Activated T-cell treated with anti-CD3 and anti-CD28 coated beads, Interleukin-2, amount 50 U/mL, for 4 hours (primary cell): Measurements from ENCODE around the gene FREM1. TPM values are rescaled to one million over a fixed set of nuclear protein-coding genes. Genes with fewer than 3 reads are reported as not detected.

Experiments used
- ATAC-seq, 2 donors: fragments of 200-7000 bp; cut with Tn5 transposase; one replicate each; pipeline ENCODE4 v1.10.0; 2021
- DNase-seq: peaks from one replicate; pipeline ENCODE4 v3.0.0-alpha.2; 2020
- H3K27me3 Mint-ChIP-seq: one replicate; pipeline ENCODE4 v1.8.0; 2021; ENCODE audit warnings: low read depth, mixed read lengths
- H3K36me3 Mint-ChIP-seq: one replicate; pipeline ENCODE4 v1.8.0; 2022; ENCODE audit warnings: mixed read lengths; ENCODE audit not compliant: insufficient read depth
- H3K4me1 Mint-ChIP-seq: one replicate; pipeline ENCODE4 v1.8.0; 2021; ENCODE audit warnings: low read depth, mixed read lengths
- H3K4me3 Mint-ChIP-seq: one replicate; pipeline ENCODE4 v1.8.0; 2021; ENCODE audit warnings: mild to moderate bottlenecking, moderate library complexity, mixed read lengths
- H3K9me3 Mint-ChIP-seq: one replicate; pipeline ENCODE4 v1.8.0; 2021; ENCODE audit warnings: mixed read lengths
- total RNA-seq, 3 donors: library from RNA; stranded (reverse); gene quantifications; one replicate each; pipeline ENCODE4 v1.2.1, GENCODE V29; 2021

Gene FREM1, protein sequence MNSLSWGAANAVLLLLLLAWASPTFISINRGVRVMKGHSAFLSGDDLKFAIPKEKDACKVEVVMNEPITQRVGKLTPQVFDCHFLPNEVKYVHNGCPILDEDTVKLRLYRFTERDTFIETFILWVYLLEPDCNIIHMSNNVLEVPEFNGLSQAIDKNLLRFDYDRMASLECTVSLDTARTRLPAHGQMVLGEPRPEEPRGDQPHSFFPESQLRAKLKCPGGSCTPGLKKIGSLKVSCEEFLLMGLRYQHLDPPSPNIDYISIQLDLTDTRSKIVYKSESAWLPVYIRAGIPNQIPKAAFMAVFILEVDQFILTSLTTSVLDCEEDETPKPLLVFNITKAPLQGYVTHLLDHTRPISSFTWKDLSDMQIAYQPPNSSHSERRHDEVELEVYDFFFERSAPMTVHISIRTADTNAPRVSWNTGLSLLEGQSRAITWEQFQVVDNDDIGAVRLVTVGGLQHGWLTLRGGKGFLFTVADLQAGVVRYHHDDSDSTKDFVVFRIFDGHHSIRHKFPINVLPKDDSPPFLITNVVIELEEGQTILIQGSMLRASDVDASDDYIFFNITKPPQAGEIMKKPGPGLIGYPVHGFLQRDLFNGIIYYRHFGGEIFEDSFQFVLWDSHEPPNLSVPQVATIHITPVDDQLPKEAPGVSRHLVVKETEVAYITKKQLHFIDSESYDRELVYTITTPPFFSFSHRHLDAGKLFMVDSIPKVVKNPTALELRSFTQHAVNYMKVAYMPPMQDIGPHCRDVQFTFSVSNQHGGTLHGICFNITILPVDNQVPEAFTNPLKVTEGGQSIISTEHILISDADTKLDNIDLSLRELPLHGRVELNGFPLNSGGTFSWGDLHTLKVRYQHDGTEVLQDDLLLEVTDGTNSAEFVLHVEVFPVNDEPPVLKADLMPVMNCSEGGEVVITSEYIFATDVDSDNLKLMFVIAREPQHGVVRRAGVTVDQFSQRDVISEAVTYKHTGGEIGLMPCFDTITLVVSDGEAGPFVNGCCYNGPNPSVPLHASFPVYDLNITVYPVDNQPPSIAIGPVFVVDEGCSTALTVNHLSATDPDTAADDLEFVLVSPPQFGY (N-terminal part only)
- total RNA-seq, result under 1 TPM in 2 of 3 donors, not detected in 1; 0.11 to 0.14 TPM

GRCh38 chr9:14909961-14910805, at the start of gene FREM1:
TSS of gene FREM1 (minus strand) at chr9:14910428. CDS start at chr9:14868977, 41,451 bp downstream.
- Mint-ChIP-seq H3K4me3 (no peak within 1 kb of the TSS), H3K36me3 (no peaks in the 10 kb centered on the region), H3K9me3 (no peaks in the 10 kb centered on the region), H3K4me1 (no peaks in the 10 kb centered on the region), H3K27me3 (no peaks in the 10 kb centered on the region)
- DNase-seq, result no peak
- no peak for ATAC-seq

- ATAC-seq (peak; percentile 25 to 48), DNase-seq (no peak)
- Mint-ChIP-seq H3K27me3 (no peaks in the 10 kb centered on the region), H3K36me3 (no peaks in the 10 kb centered on the region), H3K9me3 (no peaks in the 10 kb centered on the region), H3K4me3 (no peak overlapping the region), H3K4me1 (peaks cover 7% of the 10 kb centered on the region)
These were observed 48.8 kb upstream of the FREM1 start for GRCh38 chr9:14958989-14959388.

DNA sequence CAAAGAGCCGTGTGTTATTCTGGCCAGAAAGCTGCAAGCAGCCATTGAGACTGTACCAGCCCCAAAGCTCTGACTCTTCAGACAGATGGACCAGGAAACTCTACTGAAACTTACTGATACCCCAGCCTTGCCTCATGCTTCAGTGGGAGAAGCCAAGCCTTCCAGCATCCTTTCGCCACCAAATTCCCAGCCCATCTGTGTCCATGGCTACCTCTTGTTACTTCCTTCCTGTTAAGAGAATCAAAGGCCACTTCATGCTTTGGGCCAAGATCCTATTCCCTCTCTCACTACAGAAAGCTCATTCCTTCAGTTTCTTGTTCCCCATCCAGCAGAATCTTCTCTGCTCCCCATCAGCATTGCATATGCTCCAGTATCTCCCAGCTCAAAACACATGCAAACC, 46.9 kb upstream of the FREM1 start:
- peaks cover 7% of the 10 kb centered on the region for H3K4me1 Mint-ChIP-seq
- H3K36me3 Mint-ChIP-seq, result no peaks in the 10 kb centered on the region
- H3K4me3 Mint-ChIP-seq, result no peak overlapping the region

DNA sequence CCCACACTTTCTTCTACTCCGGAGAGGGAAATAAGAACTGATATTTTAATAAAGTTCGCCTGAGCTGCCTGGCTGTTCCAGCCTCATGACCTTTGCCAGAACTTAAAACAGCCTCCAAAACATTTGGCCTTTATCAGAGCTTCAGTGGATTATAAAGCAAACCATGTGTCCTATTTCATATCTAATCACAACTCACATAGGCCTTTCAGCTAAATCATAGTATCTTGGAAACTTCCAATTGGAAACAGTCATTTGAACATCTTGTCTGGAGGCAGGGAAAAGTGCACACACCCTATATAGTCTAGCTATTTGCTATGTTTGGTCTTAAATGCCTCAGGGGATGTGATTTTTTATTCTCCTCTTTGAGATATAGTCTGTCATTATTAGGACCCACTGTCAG, 46.0 kb upstream of the FREM1 start:
- ATAC-seq (no peak), DNase-seq (no peak)
- Mint-ChIP-seq H3K9me3 (peaks cover 6% of the 10 kb centered on the region), H3K4me1 (peaks cover 3% of the 10 kb centered on the region), H3K4me3 (no peak overlapping the region), H3K36me3 (no peaks in the 10 kb centered on the region), H3K27me3 (no peaks in the 10 kb centered on the region)

More for the DNA sequence above, 46.9 kb upstream of the FREM1 start:
- no peak for DNase-seq
- Mint-ChIP-seq H3K9me3 (peaks cover 6% of the 10 kb centered on the region), H3K27me3 (no peaks in the 10 kb centered on the region)
- ATAC-seq, result no peak

- Mint-ChIP-seq H3K4me1 (no peaks in the 10 kb centered on the region), H3K27me3 (peaks cover 4% of the 10 kb centered on the region), H3K4me3 (no peak overlapping the region), H3K36me3 (no peaks in the 10 kb centered on the region), H3K9me3 (no peaks in the 10 kb centered on the region)
- no peak for DNase-seq
- ATAC-seq, result no peak
These were observed 35.1 kb upstream of the FREM1 start for GRCh38 chr9:14945351-14945750.

GRCh38 chr9:14941501-14942405, 31.5 kb upstream of the FREM1 start:
- no peaks in the 10 kb centered on the region for H3K36me3 Mint-ChIP-seq
- no peak for DNase-seq
- H3K9me3 Mint-ChIP-seq, result no peaks in the 10 kb centered on the region
- H3K4me3 Mint-ChIP-seq, result no peak overlapping the region
- H3K4me1 Mint-ChIP-seq, result no peaks in the 10 kb centered on the region
- no peak for ATAC-seq
- H3K27me3 Mint-ChIP-seq, result peaks cover 6% of the 10 kb centered on the region

DNA sequence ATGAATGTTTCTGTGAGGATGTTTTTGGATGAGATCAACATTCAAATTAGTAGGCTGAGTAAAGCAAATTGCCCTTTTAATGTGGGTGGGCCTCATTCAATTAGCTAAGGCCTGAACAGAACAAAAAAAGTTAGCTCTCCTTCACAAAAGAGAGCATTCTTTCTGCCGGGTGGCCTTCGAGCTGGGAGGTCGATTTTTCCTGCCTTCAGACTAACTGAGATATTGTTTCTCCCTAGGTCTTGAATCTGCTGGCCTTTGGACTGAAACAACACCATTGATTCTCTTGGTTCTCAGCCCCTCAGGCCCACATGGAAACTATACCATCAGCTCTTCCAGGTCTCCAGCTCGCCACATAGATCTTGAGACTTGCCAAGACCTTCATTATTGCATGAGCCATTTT, 29.1 kb upstream of the FREM1 start:
- ATAC-seq (no peak), DNase-seq (no peak)
- Mint-ChIP-seq H3K4me1 (no peaks in the 10 kb centered on the region), H3K27me3 (peaks cover 6% of the 10 kb centered on the region), H3K36me3 (no peaks in the 10 kb centered on the region), H3K4me3 (no peak overlapping the region), H3K9me3 (no peaks in the 10 kb centered on the region)

- Mint-ChIP-seq H3K4me3 (no peak overlapping the region), H3K9me3 (no peaks in the 10 kb centered on the region), H3K27me3 (peaks cover 6% of the 10 kb centered on the region), H3K4me1 (no peaks in the 10 kb centered on the region), H3K36me3 (no peaks in the 10 kb centered on the region)
- no peak for ATAC-seq
- no peak for DNase-seq
These were observed 27.0 kb upstream of the FREM1 start for GRCh38 chr9:14937216-14937615.

- Mint-ChIP-seq H3K4me1 (no peaks in the 10 kb centered on the region), H3K4me3 (no peak overlapping the region), H3K9me3 (no peaks in the 10 kb centered on the region), H3K36me3 (no peaks in the 10 kb centered on the region), H3K27me3 (peaks cover 2% of the 10 kb centered on the region)
- no peak for ATAC-seq
- DNase-seq, result no peak
These were observed 26.3 kb upstream of the FREM1 start for GRCh38 chr9:14936491-14936890.

DNA sequence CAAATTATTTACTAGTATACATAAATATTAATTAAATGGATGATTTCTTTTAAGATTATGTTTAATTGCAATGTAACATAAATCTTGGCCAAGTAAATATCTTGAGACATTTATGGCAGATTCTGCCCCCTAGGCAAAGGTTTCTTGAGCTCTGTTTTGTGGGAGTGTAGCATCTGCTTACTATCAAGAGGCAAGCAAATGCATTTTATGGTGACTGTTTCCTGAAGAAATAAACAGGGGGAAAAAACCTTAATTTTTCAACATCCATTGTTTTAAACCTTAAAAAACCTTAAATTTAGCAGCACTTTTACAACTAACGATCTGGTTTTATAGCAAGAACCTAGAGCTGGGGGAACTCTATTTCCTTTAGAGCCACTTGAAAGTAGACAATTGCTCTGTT, 25.7 kb upstream of the FREM1 start:
- no peak overlapping the region for H3K4me3 Mint-ChIP-seq
- no peaks in the 10 kb centered on the region for H3K9me3 Mint-ChIP-seq
- H3K36me3 Mint-ChIP-seq, result no peaks in the 10 kb centered on the region
- no peak for ATAC-seq
- H3K27me3 Mint-ChIP-seq, result peaks cover 2% of the 10 kb centered on the region
- no peak for DNase-seq
- H3K4me1 Mint-ChIP-seq, result no peaks in the 10 kb centered on the region

DNA sequence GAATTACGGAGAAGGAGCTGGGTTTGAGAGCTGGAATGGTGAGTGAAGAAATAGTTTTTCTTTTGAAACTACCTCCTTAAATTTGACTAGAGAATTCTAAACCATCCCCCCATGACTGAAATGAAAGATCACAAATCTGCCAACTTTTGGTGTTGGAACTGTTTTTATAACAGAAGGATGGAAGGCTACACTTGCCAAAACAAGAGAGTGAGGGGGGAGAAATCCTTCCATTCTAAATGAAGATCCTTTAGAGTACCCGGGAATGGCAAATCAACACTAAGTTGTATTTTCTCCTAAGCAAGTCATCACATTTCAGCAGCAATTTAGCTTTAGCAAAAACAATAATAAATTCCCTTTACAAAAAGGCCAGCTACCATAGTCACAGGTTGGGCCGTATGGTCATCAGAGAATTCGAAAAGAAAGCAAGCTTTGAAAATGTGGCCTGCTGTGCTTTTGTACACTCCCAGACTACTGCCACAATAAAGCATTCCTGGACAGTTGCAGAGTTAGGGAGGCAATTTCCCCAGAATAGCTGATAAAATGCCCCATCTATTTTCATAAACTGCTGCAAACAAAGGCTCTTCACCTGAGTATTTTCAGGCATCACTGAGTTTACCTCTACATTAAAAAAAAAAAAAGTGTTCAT, 25.0 kb upstream of the FREM1 start:
- H3K27me3 Mint-ChIP-seq, result peaks cover 2% of the 10 kb centered on the region
- no peak for DNase-seq
- no peaks in the 10 kb centered on the region for H3K9me3 Mint-ChIP-seq
- ATAC-seq, result no peak
- no peak overlapping the region for H3K4me3 Mint-ChIP-seq
- H3K36me3 Mint-ChIP-seq, result no peaks in the 10 kb centered on the region
- no peaks in the 10 kb centered on the region for H3K4me1 Mint-ChIP-seq

- Mint-ChIP-seq H3K36me3 (no peaks in the 10 kb centered on the region), H3K4me3 (no peak overlapping the region), H3K4me1 (no peaks in the 10 kb centered on the region), H3K9me3 (no peaks in the 10 kb centered on the region), H3K27me3 (no peaks in the 10 kb centered on the region)
- no peak for ATAC-seq
- no peak for DNase-seq
These were observed 22.4 kb upstream of the FREM1 start for GRCh38 chr9:14932641-14933040.

GRCh38 chr9:14932231-14932630, 22.0 kb upstream of the FREM1 start:
- H3K9me3 Mint-ChIP-seq, result no peaks in the 10 kb centered on the region
- ATAC-seq, result no peak
- no peaks in the 10 kb centered on the region for H3K36me3 Mint-ChIP-seq
- H3K4me3 Mint-ChIP-seq, result no peak overlapping the region
- no peaks in the 10 kb centered on the region for H3K27me3 Mint-ChIP-seq
- no peak for DNase-seq
- H3K4me1 Mint-ChIP-seq, result no peaks in the 10 kb centered on the region
